Tibial nerve (tissue), 4 donors: ENCODE data around the gene GALNT5. TPM values are rescaled to one million over a fixed set of nuclear protein-coding genes. Genes with fewer than 3 reads are reported as not detected.

Experiments
- DNase-seq, 2 donors: peaks; one replicate each; pipeline ENCODE4 v3.0.0-alpha.2; 2019; ENCODE audit warnings: low spot score in 2 of 2
- H3K27ac ChIP-seq, 4 donors: fragments of 200-600 bp; sonication (generic) in 3 of 4; one replicate each; pipeline ENCODE4 v1.5.1; 2017 to 2019; ENCODE audit warnings: mild to moderate bottlenecking in 1 of 4
- H3K27me3 ChIP-seq, 2 donors: fragments of 200-600 bp; sonication (generic) in 1 of 2; one replicate each; pipeline versions ENCODE4 v1.5.1 to v1.6.0; 2017 to 2019
- H3K36me3 ChIP-seq, 3 donors: fragments of 200-600 bp; sonication (generic); one replicate each; pipeline ENCODE4 v1.5.1; 2018 to 2019
- H3K4me1 ChIP-seq, 4 donors: fragments of 200-600 bp; sonication (generic) in 3 of 4; one replicate each; pipeline ENCODE4 v1.5.1; 2017 to 2019
- H3K4me3 ChIP-seq, 4 donors: fragments of 200-600 bp; sonication (generic) in 3 of 4; one replicate each; pipeline ENCODE4 v1.5.1; 2017 to 2019; ENCODE audit warnings: mild to moderate bottlenecking in 1 of 4, moderate library complexity in 1 of 4
- H3K9me3 ChIP-seq, 4 donors: fragments of 200-600 bp; sonication (generic) in 3 of 4; one replicate each; pipeline ENCODE4 v1.5.1; 2017 to 2019
- CTCF ChIP-seq, 5 experiments: fragments of 200-600 bp in 3 of 5; fragments of 450-650 bp in 2 of 5; sonication (generic) in 3 of 5; IDR thresholded peaks; one replicate each; pipeline ENCODE4 v1.5.1; 2016 to 2019; ENCODE audit warnings: antibody characterized with exemption in 5 of 5, mild to moderate bottlenecking in 3 of 5, moderate library complexity in 2 of 5
- EP300 ChIP-seq, 2 donors: sonication (generic); formaldehyde crosslinking; IDR thresholded peaks; one replicate each; pipeline ENCODE4 v1.6.1; 2017; ENCODE audit warnings: antibody characterized with exemption in 2 of 2, mild to moderate bottlenecking in 1 of 2
- POLR2A ChIP-seq, 2 donors: fragments of 450-650 bp; IDR thresholded peaks; one replicate each; pipeline ENCODE4 v1.6.1; 2017; ENCODE audit warnings: antibody characterized with exemption in 2 of 2, mild to moderate bottlenecking in 2 of 2, moderate library complexity in 2 of 2
- WGBS, 2 donors: methylation state at CpG; one replicate each; pipeline ENCODE4 v1.1.5; 2018; 5-methylcytosine and 5-hydroxymethylcytosine counted together
- total RNA-seq, 4 donors: library from RNA; depleted of rRNA; stranded (reverse); fragments of >200 nt; gene quantifications; one replicate each; pipeline ENCODE4 v1.1.0, GENCODE V29; 2016

The GALNT5 gene
- total RNA-seq, 4 donors from 2014 or later = 0.42 to 0.98 (median 0.87) TPM; not detected in 1

GRCh38 chr2:157348291-157348921 is 90.9 kb downstream of the GALNT5 start:
- TF ChIP-seq EP300 (IDR thresholded peaks at IDR 0.05) = no peak
- TF ChIP-seq CTCF (IDR thresholded peaks at IDR 0.05) = no peak
- TF ChIP-seq POLR2A (IDR thresholded peaks at IDR 0.05) = no peak
- Histone ChIP-seq H3K9me3 (peaks cover 0 to 16% (median 0%) of the 10 kb centered on the region in 4 donors), H3K4me3 (no peak overlapping the region), H3K4me1 (no peaks in the 10 kb centered on the region), H3K36me3 (no peaks in the 10 kb centered on the region), H3K27me3 (no peaks in the 10 kb centered on the region), H3K27ac (no peak overlapping the region)
- no peak for DNase-seq
- 95 to 96% methylated on average over 3 of the region's 3 CpGs for WGBS, 2 donors

GRCh38 chr2:157349949-157350515 is 92.5 kb downstream of the GALNT5 start:
- Histone ChIP-seq H3K4me1 (no peaks in the 10 kb centered on the region), H3K27ac (no peak overlapping the region), H3K36me3 (no peaks in the 10 kb centered on the region), H3K27me3 (no peaks in the 10 kb centered on the region), H3K4me3 (no peak overlapping the region), H3K9me3 (peaks cover 0 to 2% (median 0%) of the 10 kb centered on the region in 4 donors)
- DNase-seq = no peak
- WGBS, 2 donors = 54 to 69% methylated on average over 1 of the region's 1 CpG
- TF ChIP-seq CTCF (IDR thresholded peaks at IDR 0.05) (no peak), EP300 (IDR thresholded peaks at IDR 0.05) (no peak), POLR2A (IDR thresholded peaks at IDR 0.05) (no peak)

- H3K27me3 ChIP-seq = no peaks in the 10 kb centered on the region
- no peaks in the 10 kb centered on the region for H3K9me3 ChIP-seq
- H3K4me1 ChIP-seq = no peaks in the 10 kb centered on the region
- H3K36me3 ChIP-seq = no peaks in the 10 kb centered on the region
- no peak overlapping the region for H3K4me3 ChIP-seq
- H3K27ac ChIP-seq = no peak overlapping the region
- 45 to 68% methylated on average over 1 of the region's 1 CpG for WGBS, 2 donors
- no peak for TF ChIP-seq CTCF (IDR thresholded peaks at IDR 0.05)
- TF ChIP-seq POLR2A (IDR thresholded peaks at IDR 0.05) = no peak
- TF ChIP-seq EP300 (IDR thresholded peaks at IDR 0.05) = no peak
- DNase-seq = no peak
These were observed 98.1 kb downstream of the GALNT5 start for GRCh38 chr2:157355618-157356017.

- Histone ChIP-seq H3K4me1 (no peaks in the 10 kb centered on the region), H3K36me3 (no peaks in the 10 kb centered on the region), H3K27ac (no peak overlapping the region), H3K9me3 (peaks cover 0 to 9% (median 0%) of the 10 kb centered on the region in 4 donors), H3K4me3 (no peak overlapping the region), H3K27me3 (no peaks in the 10 kb centered on the region)
- whole genome bisulfite sequencing, 2 donors = 90 to 94% methylated on average over 2 of the region's 2 CpGs
- TF ChIP-seq POLR2A (IDR thresholded peaks at IDR 0.05) = no peak
- TF ChIP-seq CTCF (IDR thresholded peaks at IDR 0.05) = no peak
- TF ChIP-seq EP300 (IDR thresholded peaks at IDR 0.05) = no peak
- no peak for DNase-seq
These were observed 102.1 kb downstream of the GALNT5 start for GRCh38 chr2:157359628-157360027.

GRCh38 chr2:157361526-157361925 is 104.0 kb downstream of the GALNT5 start:
- no peaks in the 10 kb centered on the region for H3K4me1 ChIP-seq
- no peaks in the 10 kb centered on the region for H3K27me3 ChIP-seq
- no peaks in the 10 kb centered on the region for H3K36me3 ChIP-seq
- H3K4me3 ChIP-seq = no peak overlapping the region
- DNase-seq = no peak
- H3K27ac ChIP-seq = no peak overlapping the region
- H3K9me3 ChIP-seq = peaks cover 0 to 9% (median 0%) of the 10 kb centered on the region in 4 donors
- TF ChIP-seq POLR2A (IDR thresholded peaks at IDR 0.05) (no peak), EP300 (IDR thresholded peaks at IDR 0.05) (no peak), CTCF (IDR thresholded peaks at IDR 0.05) (no peak)
